ENCODE results near the gene ZNF107.
A peak's percentile ranks its signal among the peaks of the same experiment; 100 is the strongest.
"Not testable (repeated sequence)": the region's sequence is repeated elsewhere in the genome, so short reads cannot be mapped to it uniquely, and the experiment has no call there.

The ZNF107 gene

GRCh38 chr7:64651203-64651602 is 14.7 kb upstream of the ZNF107 start:
- DNase-seq, result no peak

- DNase-seq, result no peak
These were observed 14.2 kb upstream of the ZNF107 start for GRCh38 chr7:64651632-64652165.

DNA sequence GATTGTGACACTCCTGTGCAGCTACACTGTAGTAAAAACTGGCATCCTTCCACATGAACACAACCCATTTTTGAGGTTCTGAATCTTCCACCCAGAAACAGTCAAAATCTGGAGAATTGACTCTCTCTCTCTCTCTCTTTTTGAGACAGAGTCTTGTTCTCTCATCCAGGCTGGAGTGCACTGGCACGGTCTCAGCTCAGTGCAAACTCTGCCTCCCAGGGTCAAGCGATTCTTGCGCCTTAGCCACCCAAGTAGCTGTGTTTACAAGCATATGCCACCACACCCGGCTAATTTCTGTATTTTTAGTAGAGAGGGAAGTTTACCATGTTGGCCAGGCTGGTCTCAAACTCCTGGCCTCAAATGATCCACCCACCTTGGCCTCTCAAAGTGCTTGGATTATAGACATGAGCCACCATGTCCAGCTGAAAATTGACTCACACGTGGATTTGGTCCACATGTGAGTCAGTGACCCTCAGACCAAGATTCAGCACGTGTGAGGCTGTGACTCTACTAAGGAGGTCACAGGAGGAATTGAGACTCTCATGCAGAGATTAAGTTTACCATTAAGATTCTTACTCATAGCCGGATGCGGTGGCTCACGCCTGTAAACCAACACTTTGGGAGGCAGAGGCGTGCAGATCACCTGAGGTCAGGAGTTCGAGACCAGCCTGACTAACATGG is 12.1 kb upstream of the ZNF107 start:
- DNase-seq, result no peak

DNA sequence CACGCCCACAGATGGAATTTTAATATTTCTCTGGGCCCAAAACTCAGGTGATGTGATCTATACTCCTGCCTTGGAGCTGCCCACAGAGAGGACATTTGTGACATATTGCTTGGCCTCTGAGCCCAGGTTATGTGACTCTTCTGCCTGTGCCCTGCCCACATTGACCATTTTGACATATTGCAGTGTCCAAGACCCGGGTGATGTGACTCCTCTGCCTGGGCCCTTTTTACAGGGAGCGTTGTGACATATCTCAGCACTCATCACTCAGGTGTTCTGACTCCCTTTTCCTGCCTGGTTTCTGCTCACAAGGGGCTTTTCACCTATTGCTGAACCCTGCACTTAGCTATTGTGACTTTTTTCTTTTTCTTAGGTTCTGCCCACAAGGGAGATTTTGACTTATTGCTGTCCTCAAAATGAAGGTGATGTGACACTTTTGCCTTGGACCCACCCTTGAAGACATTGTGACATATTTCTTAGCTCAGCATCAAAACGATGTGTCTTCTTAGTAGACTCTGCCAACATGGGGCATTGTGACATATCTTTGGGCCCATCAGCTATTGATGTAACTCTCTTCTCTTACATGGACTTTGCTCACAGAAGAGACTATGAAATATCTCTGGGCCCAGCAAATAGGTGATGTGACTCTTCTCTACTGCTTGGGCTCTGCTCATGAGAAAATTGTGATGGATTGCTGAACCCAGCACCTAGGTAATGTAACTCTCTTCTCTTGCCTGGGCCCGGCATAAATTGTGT is 11.0 kb upstream of the ZNF107 start:
- DNase-seq, result no peak

DNA sequence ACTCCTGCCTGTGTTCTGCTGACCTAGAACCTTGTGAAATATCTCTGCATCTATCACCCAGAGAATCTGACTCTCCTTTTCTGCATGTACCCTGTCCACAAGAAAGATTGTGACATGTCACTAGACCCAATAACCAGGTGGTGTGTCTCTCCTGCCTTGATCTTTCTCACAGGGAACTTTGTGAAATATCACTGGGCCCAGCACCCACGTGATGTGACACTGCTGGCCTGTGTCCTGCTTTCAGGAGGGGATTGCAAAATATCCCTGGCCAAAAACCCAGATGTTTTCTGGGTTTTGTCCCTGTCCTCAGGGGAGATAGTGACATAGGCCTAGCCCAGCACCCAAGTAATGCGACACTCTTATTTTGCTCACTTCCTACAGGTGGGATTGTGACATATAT is 10.1 kb upstream of the ZNF107 start:
- DNase-seq, result no peak

GRCh38 chr7:64656489-64656888 is 9.4 kb upstream of the ZNF107 start:
- no peak for DNase-seq

DNA sequence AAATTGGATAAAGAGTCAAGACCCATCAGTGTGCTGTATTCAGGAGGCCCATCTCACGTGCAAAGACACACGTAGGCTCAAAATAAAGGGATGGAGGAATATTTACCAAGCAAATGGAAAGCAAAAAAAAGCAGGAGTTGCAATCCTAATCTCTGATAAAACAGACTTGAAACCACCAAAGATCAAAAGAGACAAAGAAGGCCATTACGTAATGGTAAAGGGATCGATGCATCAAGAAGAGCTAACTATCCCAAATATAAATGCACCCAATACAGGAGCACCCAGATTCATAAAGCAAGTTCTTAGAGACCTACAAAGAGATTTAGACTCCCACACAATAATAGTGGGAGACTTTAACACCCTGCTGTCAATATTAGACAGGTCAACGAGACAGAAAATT is 3.8 kb upstream of the ZNF107 start:
- DNase-seq, result not testable (repeated sequence)

GRCh38 chr7:64666663-64667050 is 724 bp downstream of the ZNF107 start:
- DNase-seq, result no peak

DNA sequence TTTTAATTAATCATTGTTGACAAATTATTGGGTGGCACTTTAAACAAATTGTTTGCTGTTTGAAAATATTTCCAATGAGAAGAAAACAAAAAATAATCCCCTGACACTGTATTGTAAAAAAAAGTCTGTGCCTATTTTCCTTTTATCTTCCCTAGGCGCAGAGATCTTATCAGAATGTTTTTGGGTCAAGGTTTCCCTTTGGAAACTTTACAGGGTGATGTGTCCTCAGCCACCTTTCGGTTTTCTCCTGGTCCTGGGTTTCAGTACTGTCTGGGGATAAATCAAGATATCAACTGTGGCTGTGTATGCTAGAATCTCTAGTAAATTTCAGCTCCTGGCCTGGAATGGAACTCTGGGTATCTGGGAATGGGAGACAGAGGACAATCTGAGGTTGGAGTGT is 1.4 kb downstream of the ZNF107 start:
- no peak for DNase-seq

GRCh38 chr7:64672414-64672813 is 6.5 kb downstream of the ZNF107 start:
- no peak for DNase-seq

DNA sequence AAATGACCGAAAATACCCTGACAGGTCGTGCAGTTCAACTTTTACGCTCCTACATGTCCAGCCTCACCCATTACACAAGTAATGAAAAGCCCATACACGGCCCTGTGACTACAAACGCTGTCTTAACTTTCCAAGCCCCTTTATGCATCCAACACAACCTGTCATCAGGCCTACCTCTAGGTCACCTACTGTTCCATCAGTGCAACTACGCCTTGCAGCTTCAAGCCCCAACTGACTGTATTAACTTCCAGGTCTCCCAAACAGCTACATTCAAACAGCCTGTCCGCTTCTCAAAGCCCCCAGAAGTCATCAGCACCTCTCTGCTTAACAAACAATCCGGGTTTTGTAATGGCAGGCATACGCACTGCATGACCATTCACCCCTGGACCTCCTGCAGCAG is 19.2 kb downstream of the ZNF107 start:
- DNase-seq, result no peak

GRCh38 chr7:64685741-64686140 is 19.8 kb downstream of the ZNF107 start:
- DNase-seq, result no peak

DNA sequence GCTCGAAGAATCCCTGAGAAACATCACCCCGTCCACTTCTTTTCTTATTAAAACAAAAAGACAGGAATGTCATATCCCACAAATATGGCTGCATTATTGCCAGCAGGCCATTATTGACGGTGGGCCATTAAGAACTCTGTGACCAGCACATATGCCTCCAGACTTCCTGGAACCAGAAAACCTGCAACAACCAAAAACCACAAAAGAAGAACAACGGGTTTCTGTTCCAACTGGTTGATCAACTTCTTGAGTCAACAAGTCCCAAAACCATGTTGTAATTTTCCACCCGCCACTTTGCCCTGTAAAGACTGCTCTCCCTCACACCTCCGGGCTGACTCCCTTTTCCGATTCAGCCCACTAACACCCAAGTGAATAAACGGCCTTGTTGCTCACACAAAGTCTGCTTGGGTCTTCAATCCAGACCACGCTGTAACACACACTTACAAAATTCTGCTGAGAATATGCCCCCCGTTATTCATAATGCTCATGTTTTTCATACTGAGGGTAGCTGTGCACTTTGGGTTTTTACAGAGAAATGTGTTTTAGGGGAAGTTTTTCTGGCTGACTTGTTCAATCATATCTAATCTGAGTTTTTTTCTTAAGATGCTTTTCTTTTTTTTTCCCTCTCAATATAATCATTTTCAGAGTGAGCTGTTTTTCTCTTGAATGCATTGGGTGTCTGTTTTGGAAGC is 20.7 kb downstream of the ZNF107 start:
- peak; percentile 14 for DNase-seq

- no peak for DNase-seq
These were observed 21.3 kb downstream of the ZNF107 start for GRCh38 chr7:64687249-64687648.

- DNase-seq, result no peak
These were observed 23.1 kb downstream of the ZNF107 start for GRCh38 chr7:64688988-64689387.

DNA sequence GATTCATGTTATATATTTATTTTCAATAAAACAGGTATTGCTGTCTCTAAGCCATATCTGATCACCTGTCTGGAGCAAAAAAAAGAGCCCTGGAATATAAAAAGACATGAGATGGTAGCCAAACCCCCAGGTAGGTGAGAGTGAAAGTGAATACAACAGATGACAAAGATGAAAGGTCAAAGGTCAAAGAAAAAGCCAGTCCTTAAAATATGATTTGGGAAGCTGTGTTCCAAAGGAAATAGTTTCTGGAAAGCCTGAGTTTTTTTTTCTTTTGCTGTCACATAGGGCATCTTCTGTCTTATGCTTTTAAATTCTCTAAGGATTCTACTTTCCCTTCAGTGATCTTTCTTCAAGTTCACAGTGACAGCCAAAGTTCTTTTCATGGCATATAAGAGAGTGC is 25.9 kb downstream of the ZNF107 start:
- DNase-seq, result no peak

DNA sequence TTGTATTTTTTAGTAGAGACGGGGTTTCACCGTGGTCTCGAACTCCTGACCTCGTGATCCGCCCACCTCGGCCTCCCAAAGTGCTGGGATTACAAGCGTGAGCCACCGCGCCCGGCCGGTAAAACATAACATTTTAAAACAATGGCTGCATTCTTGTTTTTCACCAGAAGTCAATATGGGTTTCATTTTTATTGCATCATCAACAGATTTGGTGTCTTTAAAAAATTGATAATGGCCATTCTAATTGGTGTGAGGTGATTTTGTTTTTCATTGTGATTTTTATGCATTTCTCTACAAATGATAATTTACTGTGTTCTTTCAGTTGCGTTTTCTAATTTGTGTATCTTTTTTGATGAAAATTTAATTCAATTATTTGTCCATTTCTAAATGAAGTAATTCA is 31.9 kb downstream of the ZNF107 start:
- not testable (repeated sequence) for DNase-seq

GRCh38 chr7:64706625-64707292 is 40.8 kb downstream of the ZNF107 start:
- no peak for DNase-seq

DNA sequence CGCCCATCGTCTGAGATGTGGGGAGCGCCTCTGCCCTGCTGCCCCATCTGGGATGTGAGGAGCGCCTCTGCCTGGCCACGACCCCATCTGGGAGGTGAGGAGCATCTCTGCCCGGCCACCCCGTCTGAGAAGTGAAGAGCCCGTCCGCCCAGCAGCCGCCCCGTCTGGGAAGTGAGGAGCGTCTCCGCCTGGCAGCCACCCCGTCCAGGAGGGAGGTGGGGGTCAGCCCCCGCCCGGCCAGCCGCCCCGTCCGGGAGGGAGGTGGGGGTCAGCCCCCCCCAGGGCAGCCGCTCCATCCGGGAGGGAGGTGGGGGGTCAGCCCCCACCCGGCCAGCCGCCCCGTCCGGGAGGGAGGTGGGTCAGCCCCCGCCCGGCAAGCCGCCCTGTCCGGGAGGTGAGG is 52.0 kb downstream of the ZNF107 start:
- DNase-seq, result not testable (repeated sequence)

DNA sequence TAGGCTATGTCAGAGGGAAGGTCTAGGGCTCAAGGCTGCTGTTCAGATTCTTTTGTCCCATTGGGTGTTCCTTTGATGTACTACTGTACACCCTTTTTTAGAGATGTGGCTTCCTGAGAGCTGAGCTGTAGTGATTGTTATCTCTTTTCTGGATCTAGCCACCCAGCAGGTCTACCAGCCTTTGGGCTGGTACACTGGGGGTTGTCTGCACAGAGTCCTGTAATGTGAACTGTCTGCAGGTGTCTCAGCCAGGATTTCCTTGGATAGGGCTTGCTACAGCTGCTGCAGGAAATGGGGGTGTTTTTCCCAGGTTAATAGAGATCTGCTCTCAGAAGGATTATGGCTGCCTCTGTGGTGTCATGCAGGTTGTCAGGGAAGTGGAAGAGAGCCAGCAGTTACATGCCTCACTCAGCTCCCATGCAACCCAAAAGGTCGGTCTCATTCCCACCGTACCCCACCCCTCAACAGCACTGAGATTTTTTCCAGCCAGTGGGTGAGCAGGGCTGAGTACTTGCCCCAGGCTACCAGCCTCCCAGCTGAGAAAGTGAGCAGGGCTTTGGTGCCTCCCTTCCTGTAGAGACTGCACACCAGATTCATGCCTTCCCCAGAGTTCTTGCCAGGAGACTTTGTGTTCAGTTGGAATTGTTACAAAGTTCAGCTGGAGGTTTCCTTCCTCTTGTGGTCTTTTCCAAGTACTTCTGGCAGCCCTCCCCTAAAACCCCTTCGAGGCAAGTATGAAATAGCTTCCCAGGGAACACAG is 63.3 kb downstream of the ZNF107 start:
- no peak for DNase-seq

- DNase-seq, result no peak
These were observed 67.8 kb downstream of the ZNF107 start for GRCh38 chr7:64733550-64734240.

- DNase-seq, result no peak
These were observed 70.6 kb downstream of the ZNF107 start for GRCh38 chr7:64736575-64736974.

All from CD4-positive, alpha-beta T cell treated with Interleukin-4 for 4 hours (primary cell).